ENCODE measurements around the gene ARFIP1. TPM values are rescaled to one million over a fixed set of nuclear protein-coding genes. Genes with fewer than 3 reads are reported as not detected.

ARFIP1 gene
- total and polyA plus RNA-seq, 2 of the 8 experiments (the other 6 are each of a cell fraction or from before 2014, with no cell fraction given), result 13.5 to 38.0 TPM

- TF ChIP-seq TCF12 (IDR thresholded peaks at IDR 0.05; ENCODE audit: low read depth, low read length) (0 out of 2 replicates have a peak, but pooled peaks have one; percentile 20), GABPA (IDR thresholded peaks at IDR 0.05; ENCODE audit: borderline replicate concordance, insufficient read depth, low read length) (no peak), CREB1 (IDR thresholded peaks at IDR 0.05) (peak; percentile 75; the same call in 1 of the 2 replicates), EZH2 (IDR thresholded peaks at IDR 0.05; ENCODE audit: low read depth, low read length, severe bottlenecking) (no peak), HDAC2 (IDR thresholded peaks at IDR 0.05; ENCODE audit: borderline replicate concordance in 1 of 2, low read depth in 2 of 2, low read length in 2 of 2) (0 out of 4 replicates have a peak, but pooled peaks of 1 of the 2 experiments have one; percentile 48), CEBPB (IDR thresholded peaks at IDR 0.05; ENCODE audit: low read depth, low read length) (no peak), PHF8 (conservative IDR thresholded peaks at IDR 0.05; ENCODE audit: low read depth, low read length) (peak; percentile 73), BRCA1 (IDR thresholded peaks at IDR 0.05; ENCODE audit: low read depth, low read length) (no peak), SP4 (IDR thresholded peaks at IDR 0.05; ENCODE audit: low read length) (no peak), BCL11A (IDR thresholded peaks at IDR 0.05; ENCODE audit: low read depth in 2 of 2, low read length in 2 of 2) (no peak), CHD2 (IDR thresholded peaks at IDR 0.05; ENCODE audit: low read length) (no peak), HDAC6 (IDR thresholded peaks at IDR 0.05; ENCODE audit: low read depth, low read length) (no peak), TBP (IDR thresholded peaks at IDR 0.05; ENCODE audit: low read depth, low read length) (0 out of 2 replicates have a peak, but pooled peaks have one; percentile 55), POLR2AphosphoS5 (IDR thresholded peaks at IDR 0.05; ENCODE audit: low read depth, low read length) (no peak; the same call in 1 of the 2 replicates), KDM4A (IDR thresholded peaks at IDR 0.05; ENCODE audit: low read depth, low read length, severe bottlenecking) (peak; percentile 93), RXRA (IDR thresholded peaks at IDR 0.05; ENCODE audit: insufficient read depth, low read depth, low read length) (no peak), SIRT6 (IDR thresholded peaks at IDR 0.05; ENCODE audit: low read length) (no peak), GTF2F1 (IDR thresholded peaks at IDR 0.05; ENCODE audit: borderline replicate concordance, low read depth, low read length) (no peak), YY1 (IDR thresholded peaks at IDR 0.05; ENCODE audit: low read depth, low read length) (no peak; the same call in 1 of the 2 replicates), CBX8 (IDR thresholded peaks at IDR 0.05; ENCODE audit: borderline replicate concordance, low read depth, low read length) (no peak), SIX5 (IDR thresholded peaks at IDR 0.05; ENCODE audit: low read depth, low read length) (no peak)
- TF ChIP-seq, protein P1, sequence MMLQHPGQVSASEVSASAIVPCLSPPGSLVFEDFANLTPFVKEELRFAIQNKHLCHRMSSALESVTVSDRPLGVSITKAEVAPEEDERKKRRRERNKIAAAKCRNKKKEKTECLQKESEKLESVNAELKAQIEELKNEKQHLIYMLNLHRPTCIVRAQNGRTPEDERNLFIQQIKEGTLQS (IDR thresholded peaks at IDR 0.05; ENCODE audit: insufficient read depth, low read depth, low read length), result no peak
- TF ChIP-seq, protein P2, sequence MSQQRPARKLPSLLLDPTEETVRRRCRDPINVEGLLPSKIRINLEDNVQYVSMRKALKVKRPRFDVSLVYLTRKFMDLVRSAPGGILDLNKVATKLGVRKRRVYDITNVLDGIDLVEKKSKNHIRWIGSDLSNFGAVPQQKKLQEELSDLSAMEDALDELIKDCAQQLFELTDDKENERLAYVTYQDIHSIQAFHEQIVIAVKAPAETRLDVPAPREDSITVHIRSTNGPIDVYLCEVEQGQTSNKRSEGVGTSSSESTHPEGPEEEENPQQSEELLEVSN (IDR thresholded peaks at IDR 0.05), result peak; percentile 33
These were observed 156.1 kb downstream of the ARFIP1 start, which contains the start of gene FHDC1 (continued) for GRCh38 chr4:152935631-152936445.
